ENCODE results near the gene NUTM2F.
"Not testable (repeated sequence)": the region's sequence is repeated elsewhere in the genome, so short reads cannot be mapped to it uniquely, and the experiment has no call there.

NUTM2F gene

GRCh38 chr9:94328544-94328943 lies at the start of gene NUTM2F:
TSS of gene NUTM2F (minus strand) at chr9:94328644. CDS start at chr9:94328623, 21 bp downstream.
- ATAC-seq (replicated peaks; ENCODE audit: extremely low read depth, poor library complexity, severe bottlenecking); H3K27me3 Mint-ChIP-seq; H3K9me3 Mint-ChIP-seq; DNase-seq (ENCODE audit: low spot score in 2 of 2); H3K27ac Mint-ChIP-seq (ENCODE audit: low read depth); H3K36me3 Mint-ChIP-seq (ENCODE audit: insufficient read depth); H3K4me1 Mint-ChIP-seq; H3K4me3 Mint-ChIP-seq: not testable (repeated sequence)

- not testable (repeated sequence) for DNase-seq (ENCODE audit: low spot score in 2 of 2)
Observed at GRCh38 chr9:94375197-94375596, 46.8 kb upstream of the NUTM2F start.

GRCh38 chr9:94374176-94375056 lies 46.0 kb upstream of the NUTM2F start:
- peak overlapping the region; percentile 88 for H3K27ac Mint-ChIP-seq (ENCODE audit: low read depth)
- H3K9me3 Mint-ChIP-seq; H3K36me3 Mint-ChIP-seq (ENCODE audit: insufficient read depth); H3K27me3 Mint-ChIP-seq: not testable (repeated sequence)
- ATAC-seq (replicated peaks; ENCODE audit: extremely low read depth, poor library complexity, severe bottlenecking) (peak; percentile 94), DNase-seq (ENCODE audit: low spot score in 2 of 2) (peak; percentile 73 to 84)
- H3K4me1 Mint-ChIP-seq, result peaks cover 10% of the 10 kb centered on the region
- H3K4me3 Mint-ChIP-seq, result peak overlapping the region; percentile 91

More at GRCh38 chr9:94375197-94375596, 46.8 kb upstream of the NUTM2F start:
- ATAC-seq (replicated peaks; ENCODE audit: extremely low read depth, poor library complexity, severe bottlenecking), result peak; percentile 22
- Mint-ChIP-seq H3K27ac (ENCODE audit: low read depth) (peak overlapping the region; percentile 88), H3K4me1 (peaks cover 10% of the 10 kb centered on the region), H3K4me3 (peak overlapping the region; percentile 80)
- H3K9me3 Mint-ChIP-seq; H3K27me3 Mint-ChIP-seq; H3K36me3 Mint-ChIP-seq (ENCODE audit: insufficient read depth): not testable (repeated sequence)

GRCh38 chr9:94373779-94374175 lies 45.3 kb upstream of the NUTM2F start:
- not testable (repeated sequence) for H3K36me3 Mint-ChIP-seq (ENCODE audit: insufficient read depth); H3K27me3 Mint-ChIP-seq; ATAC-seq (replicated peaks; ENCODE audit: extremely low read depth, poor library complexity, severe bottlenecking); DNase-seq (ENCODE audit: low spot score in 2 of 2); H3K9me3 Mint-ChIP-seq
- Mint-ChIP-seq H3K27ac (ENCODE audit: low read depth) (peak overlapping the region; percentile 87), H3K4me1 (peaks cover 10% of the 10 kb centered on the region), H3K4me3 (peak overlapping the region; percentile 91)

GRCh38 chr9:94370266-94370665 lies 41.8 kb upstream of the NUTM2F start:
- not testable (repeated sequence) for H3K4me1 Mint-ChIP-seq; H3K36me3 Mint-ChIP-seq (ENCODE audit: insufficient read depth); H3K9me3 Mint-ChIP-seq; H3K27me3 Mint-ChIP-seq; H3K27ac Mint-ChIP-seq (ENCODE audit: low read depth); DNase-seq (ENCODE audit: low spot score in 2 of 2); H3K4me3 Mint-ChIP-seq; ATAC-seq (replicated peaks; ENCODE audit: extremely low read depth, poor library complexity, severe bottlenecking)

- H3K27me3 Mint-ChIP-seq; H3K4me3 Mint-ChIP-seq; H3K9me3 Mint-ChIP-seq; H3K27ac Mint-ChIP-seq (ENCODE audit: low read depth); DNase-seq (ENCODE audit: low spot score in 2 of 2); ATAC-seq (replicated peaks; ENCODE audit: extremely low read depth, poor library complexity, severe bottlenecking); H3K36me3 Mint-ChIP-seq (ENCODE audit: insufficient read depth); H3K4me1 Mint-ChIP-seq: not testable (repeated sequence)
Observed at GRCh38 chr9:94364093-94364614, 35.7 kb upstream of the NUTM2F start.

GRCh38 chr9:94357158-94357557 lies 28.7 kb upstream of the NUTM2F start:
- not testable (repeated sequence) for H3K27ac Mint-ChIP-seq (ENCODE audit: low read depth)

GRCh38 chr9:94351901-94352723 lies 23.7 kb upstream of the NUTM2F start:
- H3K27me3 Mint-ChIP-seq; DNase-seq (ENCODE audit: low spot score in 2 of 2); H3K4me1 Mint-ChIP-seq; ATAC-seq (replicated peaks; ENCODE audit: extremely low read depth, poor library complexity, severe bottlenecking); H3K36me3 Mint-ChIP-seq (ENCODE audit: insufficient read depth); H3K4me3 Mint-ChIP-seq; H3K9me3 Mint-ChIP-seq; H3K27ac Mint-ChIP-seq (ENCODE audit: low read depth): not testable (repeated sequence)

More at GRCh38 chr9:94357158-94357557, 28.7 kb upstream of the NUTM2F start:
- not testable (repeated sequence) for DNase-seq (ENCODE audit: low spot score in 2 of 2); H3K9me3 Mint-ChIP-seq; H3K4me1 Mint-ChIP-seq; ATAC-seq (replicated peaks; ENCODE audit: extremely low read depth, poor library complexity, severe bottlenecking); H3K4me3 Mint-ChIP-seq; H3K27me3 Mint-ChIP-seq; H3K36me3 Mint-ChIP-seq (ENCODE audit: insufficient read depth)

- H3K4me3 Mint-ChIP-seq; H3K9me3 Mint-ChIP-seq; H3K27ac Mint-ChIP-seq (ENCODE audit: low read depth); DNase-seq (ENCODE audit: low spot score in 2 of 2); H3K4me1 Mint-ChIP-seq; H3K36me3 Mint-ChIP-seq (ENCODE audit: insufficient read depth); ATAC-seq (replicated peaks; ENCODE audit: extremely low read depth, poor library complexity, severe bottlenecking); H3K27me3 Mint-ChIP-seq: not testable (repeated sequence)
Observed at GRCh38 chr9:94348754-94349153, 20.3 kb upstream of the NUTM2F start.

- H3K27me3 Mint-ChIP-seq; H3K4me3 Mint-ChIP-seq; H3K4me1 Mint-ChIP-seq; H3K9me3 Mint-ChIP-seq; DNase-seq (ENCODE audit: low spot score in 2 of 2); ATAC-seq (replicated peaks; ENCODE audit: extremely low read depth, poor library complexity, severe bottlenecking); H3K36me3 Mint-ChIP-seq (ENCODE audit: insufficient read depth); H3K27ac Mint-ChIP-seq (ENCODE audit: low read depth): not testable (repeated sequence)
Observed at GRCh38 chr9:94347451-94347850, 19.0 kb upstream of the NUTM2F start.

GRCh38 chr9:94341703-94342102 lies 13.3 kb upstream of the NUTM2F start:
- H3K36me3 Mint-ChIP-seq (ENCODE audit: insufficient read depth); DNase-seq (ENCODE audit: low spot score in 2 of 2); H3K27me3 Mint-ChIP-seq; H3K9me3 Mint-ChIP-seq; ATAC-seq (replicated peaks; ENCODE audit: extremely low read depth, poor library complexity, severe bottlenecking); H3K4me1 Mint-ChIP-seq; H3K4me3 Mint-ChIP-seq; H3K27ac Mint-ChIP-seq (ENCODE audit: low read depth): not testable (repeated sequence)

- H3K4me1 Mint-ChIP-seq; H3K27ac Mint-ChIP-seq (ENCODE audit: low read depth); H3K9me3 Mint-ChIP-seq; ATAC-seq (replicated peaks; ENCODE audit: extremely low read depth, poor library complexity, severe bottlenecking); H3K36me3 Mint-ChIP-seq (ENCODE audit: insufficient read depth); H3K27me3 Mint-ChIP-seq; DNase-seq (ENCODE audit: low spot score in 2 of 2); H3K4me3 Mint-ChIP-seq: not testable (repeated sequence)
Observed at GRCh38 chr9:94340750-94341149, 12.3 kb upstream of the NUTM2F start.
